ENCODE measurements around the gene ASCL2. TPM values are rescaled to one million over a fixed set of nuclear protein-coding genes. Genes with fewer than 3 reads are reported as not detected.

ASCL2 gene
- total and polyA plus RNA-seq, 10 of the 15 experiments (the other 5 are each of a cell fraction or from before 2014, with no cell fraction given): not detected

DNA sequence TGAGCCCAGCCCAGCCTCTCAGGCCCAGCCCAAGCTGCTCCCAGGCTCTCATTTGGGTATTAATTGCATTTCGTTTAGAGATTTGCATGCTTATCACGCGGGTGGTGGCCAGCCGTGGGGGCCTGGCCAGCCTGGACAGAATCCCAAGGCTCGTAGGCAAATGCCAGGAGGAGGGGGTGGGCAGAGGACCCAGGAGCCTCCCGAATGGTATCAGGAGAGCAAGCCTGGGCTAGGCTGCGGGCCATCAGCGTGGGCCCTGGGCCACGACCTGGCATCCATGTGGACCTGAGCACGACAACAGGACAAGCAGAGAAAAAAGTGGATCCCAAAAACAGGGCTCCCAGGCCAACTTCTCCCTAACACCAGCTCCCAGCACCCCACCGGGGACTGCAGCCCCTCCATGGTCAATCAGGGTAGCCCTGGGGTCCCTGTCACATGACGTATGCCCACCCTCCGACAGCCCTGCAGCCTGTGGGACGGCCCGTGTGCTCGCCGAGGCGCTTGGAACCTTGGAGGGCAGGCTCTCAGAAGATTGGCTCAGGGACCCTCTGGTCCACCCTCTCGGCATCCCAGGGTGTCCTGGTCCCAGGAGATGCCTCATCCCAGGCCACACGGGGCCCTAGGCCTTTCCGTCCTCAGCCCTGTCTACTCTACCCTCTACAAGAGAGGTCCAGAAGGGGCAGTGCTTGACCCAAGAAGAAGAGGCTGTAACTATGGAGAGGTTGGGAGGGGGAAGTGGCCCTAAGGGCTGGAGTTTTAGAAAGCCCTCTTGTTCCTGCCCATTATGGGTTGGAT is 8.8 kb downstream of the ASCL2 start:
- ATAC-seq: no peak
- Histone ChIP-seq H3K4me1 (ENCODE audit: control insufficient read depth, insufficient read depth, low read length) (peaks cover 13% of the 10 kb centered on the region), H3K9ac (ENCODE audit: control insufficient read depth, insufficient read depth, low read length) (no peak overlapping the region), H3K79me2 (ENCODE audit: control insufficient read depth, insufficient read depth, low read length) (no peaks in the 10 kb centered on the region), H3K27me3 (replicated peaks in 1 of 2; ENCODE audit: control insufficient read depth in 2 of 2, insufficient read depth in 2 of 2, low read length in 1 of 2) (no peaks in the 10 kb centered on the region), H3K36me3 (ENCODE audit: control insufficient read depth in 2 of 2, insufficient read depth in 2 of 2, low read length in 1 of 2) (no peaks in the 10 kb centered on the region), H3K27ac (ENCODE audit: control insufficient read depth, insufficient read depth) (no peak overlapping the region), H4K20me1 (ENCODE audit: control insufficient read depth, insufficient read depth) (no peaks in the 10 kb centered on the region), H3K4me3 (no peak overlapping the region), H2AFZ (ENCODE audit: control insufficient read depth, low read depth, low read length) (no peak overlapping the region), H3K9me3 (replicated peaks; ENCODE audit: control insufficient read depth, insufficient read depth, low read length) (no peaks in the 10 kb centered on the region), H3K4me2 (ENCODE audit: control insufficient read depth, insufficient read depth) (no peak overlapping the region)
- BruUV-seq (replicated peaks): no TSS peak
- ChIA-PET SMC1A (ENCODE audit: uncharacterized antibody, unreplicated experiment) (no interaction called here), POLR2A (no interaction called here), CTCF (no interaction called here), RAD21 (ENCODE audit: unreplicated experiment) (no interaction called here)
- intact Hi-C loops (cut with micrococcal nuclease; ENCODE audit: unreplicated experiment) (no loop called here), in situ Hi-C loops (cut with MboI) (no loop called here)
- no peak for DNase-seq (ENCODE audit: low read depth, low spot score)
- FAIRE-seq: no peak
- 30% methylated on average over 21 of the region's 21 CpGs for WGBS (ENCODE audit: insufficient coverage, insufficient replicate concordance, low lambda C conversion rate, missing lambda C conversion rate)
- no peak for TF ChIP-seq HDAC6 (IDR thresholded peaks at IDR 0.05; ENCODE audit: unreplicated experiment)
- TF ChIP-seq ZNF687 (IDR thresholded peaks at IDR 0.05): no peak
- TF ChIP-seq HCFC1 (IDR thresholded peaks at IDR 0.05; ENCODE audit: low read length): no peak
- no peak for TF ChIP-seq E2F4 (IDR thresholded peaks at IDR 0.05; ENCODE audit: low read depth, low read length)
- TF ChIP-seq SREBF1 (IDR thresholded peaks at IDR 0.05; ENCODE audit: low read length): no peak
- no peak for TF ChIP-seq KAT2A (conservative IDR thresholded peaks at IDR 0.05; ENCODE audit: control insufficient read depth, low read depth, low read length)
- TF ChIP-seq STAT3 (IDR thresholded peaks at IDR 0.05; ENCODE audit: low read depth, low read length): no peak
- TF ChIP-seq SMC3 (IDR thresholded peaks at IDR 0.05; ENCODE audit: borderline replicate concordance, low read length): no peak
- TF ChIP-seq CBFB (IDR thresholded peaks at IDR 0.05; ENCODE audit: low read depth): no peak
- no peak for TF ChIP-seq SIX5 (IDR thresholded peaks at IDR 0.05; ENCODE audit: low read depth, low read length, severe bottlenecking)
- no peak for TF ChIP-seq MEF2A (IDR thresholded peaks at IDR 0.05; ENCODE audit: insufficient read depth, low read depth, low read length)
- no peak for TF ChIP-seq CUX1 (IDR thresholded peaks at IDR 0.05; ENCODE audit: insufficient replicate concordance, low read depth, low read length)
